Renal cortex interstitium (tissue), 15 donors: ENCODE measurements around the gene EIF5B. TPM values are rescaled to one million over a fixed set of nuclear protein-coding genes. Genes with fewer than 3 reads are reported as not detected.
"Not testable (repeated sequence)": the region's sequence is repeated elsewhere in the genome, so short reads cannot be mapped to it uniquely, and the experiment has no call there.

Source experiments
- DNase-seq, 11 donors: peaks; one replicate each; pipeline ENCODE4 v3.0.0-alpha.2; 2013; ENCODE audit warnings: low read depth in 9 of 11, low spot score in 4 of 11; ENCODE audit errors: extremely low read depth in 1 of 11
- long read RNA-seq, 16 experiments: transcript quantifications; one replicate each; lab custom pipeline, GENCODE V29; 2026
- polyA plus RNA-seq, 3 donors: library from polyadenylated mRNA; unstranded; fragments of 120-200 nt; gene quantifications; one replicate each; pipeline ENCODE4 v1.2.1, GENCODE V29; 2013; ENCODE audit not compliant: insufficient read length in 3 of 3

Gene EIF5B
- polyA plus RNA-seq, result 10 to 100 TPM; 66.0 to 78.0 (median 72.0) TPM
- long read RNA-seq, donor 1, partial matches to known transcripts, result 37 of 38 reads
- long read RNA-seq, donor 1, other reads (novel, unspliced or antisense), result 0 of 38 reads
- long read RNA-seq, donor 2, partial matches to known transcripts, result 63 of 66 reads
- long read RNA-seq, donor 2, other reads (novel, unspliced or antisense), result 0 of 66 reads
- long read RNA-seq, donor 3, full-length matches to known transcripts, result 3 of 109 reads
- long read RNA-seq, donor 3, partial matches to known transcripts, result 106 of 109 reads
- long read RNA-seq, donor 3, other reads (novel, unspliced or antisense), result 0 of 109 reads
- long read RNA-seq, donor 4, full-length matches to known transcripts, result 7 of 65 reads
- long read RNA-seq, donor 4, partial matches to known transcripts, result 58 of 65 reads
- long read RNA-seq, donor 4, other reads (novel, unspliced or antisense), result 0 of 65 reads
- long read RNA-seq, donor 5, result 0 reads
- long read RNA-seq, donor 6, partial matches to known transcripts, result 116 of 118 reads
- long read RNA-seq, donor 6, other reads (novel, unspliced or antisense), result 0 of 118 reads
- long read RNA-seq, donor 7, partial matches to known transcripts, result 111 of 122 reads
- long read RNA-seq, donor 7, other reads (novel, unspliced or antisense), result 7 of 122 reads
- long read RNA-seq, donor 8, partial matches to known transcripts, result 271 of 276 reads
- long read RNA-seq, donor 8, other reads (novel, unspliced or antisense), result 0 of 276 reads
- long read RNA-seq, donor 9, full-length matches to known transcripts, result 1 of 52 reads
- long read RNA-seq, donor 9, partial matches to known transcripts, result 51 of 52 reads
- long read RNA-seq, donor 9, other reads (novel, unspliced or antisense), result 0 of 52 reads
- long read RNA-seq, donor 10, full-length matches to known transcripts, result 3 of 96 reads
- long read RNA-seq, donor 10, partial matches to known transcripts, result 93 of 96 reads
- long read RNA-seq, donor 10, other reads (novel, unspliced or antisense), result 0 of 96 reads
- long read RNA-seq, donor 11, partial matches to known transcripts, result 42 of 42 reads
- long read RNA-seq, donor 11, other reads (novel, unspliced or antisense), result 0 of 42 reads
- long read RNA-seq, donor 12, partial matches to known transcripts, result 27 of 28 reads
- long read RNA-seq, donor 12, other reads (novel, unspliced or antisense), result 0 of 28 reads
- long read RNA-seq, donor 13, partial matches to known transcripts, result 226 of 227 reads
- long read RNA-seq, donor 13, other reads (novel, unspliced or antisense), result 0 of 227 reads
- long read RNA-seq, donor 14, partial matches to known transcripts, result 47 of 49 reads
- long read RNA-seq, donor 14, other reads (novel, unspliced or antisense), result 0 of 49 reads
- long read RNA-seq, donor 15, full-length matches to known transcripts, result 2 of 22 reads
- long read RNA-seq, donor 15, partial matches to known transcripts, result 20 of 22 reads
- long read RNA-seq, donor 15, other reads (novel, unspliced or antisense), result 0 of 22 reads
- long read RNA-seq, donor 16, full-length matches to known transcripts, result 3 of 278 reads
- long read RNA-seq, donor 16, partial matches to known transcripts, result 275 of 278 reads
- long read RNA-seq, donor 16, other reads (novel, unspliced or antisense), result 0 of 278 reads

DNA sequence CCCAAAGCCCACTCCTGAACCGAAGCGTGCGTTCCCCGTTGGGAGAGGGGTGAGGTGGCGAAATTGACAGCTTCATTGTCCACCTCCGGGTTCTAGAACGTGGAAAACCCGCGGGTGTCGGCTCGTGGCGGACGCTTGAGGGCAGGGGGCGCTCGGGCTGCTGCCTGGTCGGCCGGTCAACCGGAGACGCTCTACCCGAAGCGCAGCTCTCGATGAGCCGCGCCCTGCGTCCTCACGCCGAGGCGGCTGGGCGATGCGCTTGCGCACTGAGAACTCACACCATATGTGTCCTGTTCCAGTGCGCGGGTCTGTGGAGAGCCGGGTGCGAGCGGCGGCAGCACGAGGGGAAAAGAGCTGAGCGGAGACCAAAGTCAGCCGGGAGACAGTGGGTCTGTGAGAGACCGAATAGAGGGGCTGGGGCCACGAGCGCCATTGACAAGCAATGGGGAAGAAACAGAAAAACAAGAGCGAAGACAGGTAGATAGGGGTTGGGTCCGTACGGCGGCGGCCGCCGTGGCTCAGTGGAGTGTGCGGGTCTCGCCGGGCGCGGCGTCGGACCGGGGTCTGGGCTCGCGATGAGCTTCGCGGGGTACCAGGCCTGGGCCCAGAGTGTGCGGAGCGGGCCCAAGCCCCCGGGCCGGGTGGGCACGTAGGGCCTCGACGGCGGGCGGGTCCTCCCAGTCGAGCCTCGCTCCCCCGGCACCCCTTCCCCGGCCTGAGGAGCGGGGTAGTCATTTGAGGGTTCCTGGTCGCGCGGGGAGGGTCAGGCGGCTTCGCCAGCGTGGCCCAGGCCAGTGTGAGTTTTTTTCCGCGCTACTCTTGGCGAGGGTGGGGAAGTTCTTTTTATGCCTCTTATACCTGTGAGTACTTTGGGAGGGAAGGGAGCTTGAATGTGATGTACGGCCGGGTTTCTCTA lies at the start of gene EIF5B:
EIF5B (plus strand) TSS at position 277 of the 916 bp plus-strand sequence; CDS start at position 443, 166 bp downstream.
- peak; percentile 87 to 96 (median 92) for DNase-seq

GRCh38 chr2:99297994-99298393 lies 39.2 kb upstream of the EIF5B start:
- DNase-seq, result no peak

DNA sequence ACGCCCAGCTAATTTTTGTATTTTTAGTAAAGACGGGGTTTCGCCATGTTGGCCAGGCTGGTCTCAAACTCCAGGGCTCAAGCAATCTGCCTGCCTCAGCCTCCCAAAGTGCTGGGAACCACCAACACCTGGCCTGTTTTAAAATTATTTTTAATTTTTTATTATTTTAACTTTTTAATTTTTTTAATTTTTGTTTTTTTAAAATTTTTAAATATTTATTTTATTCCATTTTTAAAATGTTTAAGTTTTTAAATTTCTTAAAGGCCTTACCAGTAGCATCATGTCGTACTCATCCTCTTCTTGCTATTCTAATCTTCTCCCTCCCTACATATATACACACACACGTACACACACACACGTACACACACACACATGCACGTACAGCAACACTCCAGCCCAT lies 37.6 kb upstream of the EIF5B start:
- no peak for DNase-seq

DNA sequence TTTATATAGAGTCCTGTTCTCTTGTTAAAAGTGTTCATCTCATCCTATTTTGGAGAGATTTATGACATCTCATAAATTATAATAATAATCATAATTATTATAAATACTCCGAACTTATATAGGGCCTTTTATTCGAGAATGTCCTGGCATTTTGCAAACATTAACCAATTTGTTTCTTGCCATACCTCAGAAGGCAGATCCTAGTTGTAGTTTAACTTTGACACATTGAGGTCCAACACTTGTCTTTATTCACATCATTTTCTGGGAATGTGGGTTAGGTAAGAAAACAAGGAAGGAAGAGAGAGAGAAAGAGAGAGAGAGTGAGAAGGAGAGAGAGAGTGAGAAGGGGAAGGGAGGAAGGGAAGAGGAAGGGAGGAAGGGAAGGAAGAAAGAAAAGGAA lies 36.1 kb upstream of the EIF5B start, which contains the start of gene LYG1:
LYG1 (minus strand) TSS at position 101 of the 400 bp plus-strand sequence. CDS start 5,527 bp downstream, outside the sequence.
- DNase-seq, result not testable (repeated sequence)

DNA sequence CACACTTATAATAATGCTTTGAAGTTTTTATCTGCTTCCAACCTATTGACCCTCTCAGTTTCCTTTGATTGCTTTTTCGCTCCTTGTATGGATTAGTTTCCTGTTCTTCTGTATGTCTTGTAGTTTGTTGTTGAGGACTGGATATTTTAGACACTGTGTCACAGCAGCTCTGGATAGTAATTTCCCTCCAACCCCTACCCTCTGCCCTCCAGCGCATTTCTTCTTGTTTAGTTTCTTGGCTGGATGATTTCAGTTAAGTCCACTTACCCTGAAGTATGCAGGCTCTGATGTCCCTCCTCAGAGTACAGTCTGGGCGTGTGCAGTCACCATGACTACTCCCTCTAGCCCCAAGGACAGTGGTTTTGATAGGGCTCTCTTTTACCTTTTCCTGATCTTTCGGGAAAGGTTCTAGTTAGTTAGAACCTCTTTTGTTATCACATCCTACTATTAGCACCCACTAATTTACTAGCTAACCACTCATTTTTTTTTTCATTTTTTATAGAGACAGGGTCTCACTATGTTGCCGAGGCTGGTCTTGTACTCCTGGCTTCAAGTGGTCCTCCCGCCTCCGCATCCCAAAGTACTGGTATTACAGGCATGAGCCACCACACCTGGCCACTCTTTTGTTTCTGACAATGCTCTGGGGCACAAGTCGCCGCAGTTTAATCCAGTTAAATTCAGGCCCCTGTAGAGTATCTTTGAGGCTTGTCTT lies 19.9 kb upstream of the EIF5B start:
- DNase-seq, result peak in 1 of 11 donors; percentile 11

GRCh38 chr2:99317873-99318200 lies 19.4 kb upstream of the EIF5B start:
- not testable (repeated sequence) for DNase-seq

DNA sequence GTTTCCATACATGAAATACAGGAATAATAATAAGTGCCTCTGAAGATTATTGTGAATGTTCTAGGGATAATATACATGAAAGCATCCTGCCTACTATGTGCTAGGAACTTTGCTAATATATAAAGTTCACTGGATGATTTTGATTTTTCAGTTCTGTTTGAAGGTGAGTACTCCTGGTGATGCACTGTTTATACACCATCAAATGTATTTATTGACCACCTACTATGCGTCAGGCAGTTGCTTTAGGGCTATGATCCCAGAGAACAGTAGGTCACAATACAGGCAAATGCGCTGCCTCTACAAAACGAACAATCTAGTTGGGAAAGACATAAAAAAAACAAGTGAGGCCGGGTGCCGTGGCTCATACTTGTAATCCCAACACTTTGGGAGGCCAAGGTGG lies 11.8 kb upstream of the EIF5B start:
- no peak for DNase-seq

- peak; percentile 98 to 100 (median 100) for DNase-seq
These were observed 1.0 kb upstream of the EIF5B start, which contains the start of gene TXNDC9 for GRCh38 chr2:99335911-99336803. TXNDC9 (minus strand) TSS chr2:99336333; CDS start chr2:99333210, 3,123 bp downstream.

DNA sequence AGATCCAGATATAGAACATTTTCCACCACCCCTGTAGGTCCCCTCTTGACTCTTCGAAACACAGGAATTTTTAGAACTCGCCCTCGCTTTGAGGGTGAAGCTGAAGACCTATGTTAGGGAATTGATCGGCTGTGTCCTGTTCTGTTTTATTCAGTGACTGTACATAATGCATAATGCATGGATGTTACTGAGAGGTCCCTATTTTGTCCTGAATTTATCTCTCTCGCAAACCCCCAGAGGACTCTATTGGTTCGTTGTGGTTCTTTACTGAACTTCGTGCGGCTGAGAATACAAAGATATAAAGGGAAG lies 431 bp upstream of the EIF5B start:
- DNase-seq, result peak in 2 of 11 donors; percentile 69 to 75

DNA sequence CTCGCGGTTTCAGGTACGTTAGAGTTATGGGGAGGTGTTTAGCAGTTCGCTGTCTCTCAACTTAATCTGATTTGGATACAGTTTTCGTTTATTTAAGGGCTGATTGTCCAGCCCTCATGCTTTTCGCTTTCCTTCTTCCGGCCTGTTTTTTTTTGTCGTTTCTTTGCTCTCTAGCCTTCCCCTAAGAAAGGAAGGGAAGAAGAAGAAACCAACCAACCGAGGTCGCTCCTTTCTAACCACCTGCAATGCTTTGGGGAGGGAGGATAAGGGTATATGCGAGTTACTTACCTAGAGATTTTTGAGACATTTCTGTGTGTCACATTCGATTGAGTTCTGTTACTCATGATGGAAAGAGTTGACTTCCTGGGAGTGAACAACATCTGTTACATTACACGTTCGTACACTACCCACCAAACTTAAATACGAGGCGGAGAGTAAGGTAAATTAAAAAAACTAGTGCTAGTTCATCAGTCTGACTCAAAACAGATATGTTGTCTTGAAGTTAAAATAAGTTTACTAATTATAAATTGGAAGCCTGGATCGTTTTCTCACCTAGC lies 918 bp downstream of the EIF5B start:
- peak in 7 of 11 donors; percentile 1 to 22 (median 4) for DNase-seq

GRCh38 chr2:99340669-99341236 lies 3.6 kb downstream of the EIF5B start:
- DNase-seq, result no peak

DNA sequence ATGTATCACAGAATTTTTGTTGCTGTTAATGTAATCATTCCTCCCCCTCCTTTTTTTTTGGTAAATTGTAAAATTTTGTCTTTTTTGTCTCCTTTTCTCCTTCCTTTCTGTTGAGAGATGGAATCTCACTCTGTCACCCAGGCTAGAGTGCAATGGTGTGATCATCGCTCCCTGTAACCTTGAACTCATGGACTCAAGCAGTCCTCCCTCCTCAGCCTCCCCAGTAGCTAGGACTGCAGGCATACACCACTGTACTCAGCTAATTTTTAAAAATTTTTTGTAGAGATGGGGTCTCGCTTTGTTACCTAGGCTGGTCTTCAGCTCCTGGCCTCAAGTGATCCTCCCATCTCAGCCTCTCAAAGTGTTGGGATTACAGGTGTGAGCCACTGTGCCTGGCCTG lies 5.3 kb downstream of the EIF5B start:
- DNase-seq, result no peak

DNA sequence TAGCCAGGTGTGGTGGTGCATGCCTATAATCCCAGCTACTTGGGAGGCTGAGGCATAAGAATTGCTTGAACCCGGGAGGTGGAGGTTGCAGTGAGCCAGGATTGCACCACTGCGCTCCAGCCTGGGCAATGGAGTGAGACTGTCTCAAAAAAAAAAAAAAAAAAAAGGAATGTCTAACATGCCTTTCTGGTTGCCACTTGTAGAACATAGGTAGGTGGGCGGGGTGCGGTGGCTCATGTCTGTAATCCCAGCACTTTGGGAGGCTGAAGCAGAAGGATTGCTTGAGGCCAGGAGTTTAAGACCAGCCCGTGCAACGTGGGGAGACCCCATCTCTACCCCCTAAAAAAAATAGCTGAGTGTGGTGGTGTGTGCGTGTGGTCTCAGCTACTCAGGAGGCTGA lies 8.3 kb downstream of the EIF5B start:
- not testable (repeated sequence) for DNase-seq

- DNase-seq, result no peak
These were observed 9.0 kb downstream of the EIF5B start for GRCh38 chr2:99346218-99346617.

GRCh38 chr2:99348173-99348572 lies 11.0 kb downstream of the EIF5B start:
- DNase-seq, result no peak
